GM23338 (cell line): ENCODE measurements around the gene FIGNL1. TPM values are rescaled to one million over a fixed set of nuclear protein-coding genes. Genes with fewer than 3 reads are reported as not detected.

Experiments
- ATAC-seq: fragments of 200-7000 bp; cut with Tn5 transposase; 3 replicates; pipeline ENCODE4 v1.9.1; 2020
- DNase-seq: peaks from one replicate; pipeline ENCODE4 v3.0.0-alpha.2; 2015; ENCODE audit warnings: low spot score
- H2AFZ ChIP-seq: fragments of 200-600 bp; sonication (generic); 2 replicates; pipeline ENCODE4 v1.8.0; 2016; ENCODE audit warnings: antibody characterized with exemption, mild to moderate bottlenecking, moderate library complexity
- H3F3A ChIP-seq: fragments of 200-600 bp; sonication (generic); replicated peaks from 2 replicates; pipeline ENCODE4 v1.8.0; 2017; ENCODE audit warnings: antibody characterized with exemption, mixed run types, low read depth
- H3K27ac ChIP-seq: fragments of 200-600 bp; sonication (generic); 2 replicates; pipeline ENCODE4 v1.6.1; 2016; ENCODE audit warnings: low read depth
- H3K27me3 ChIP-seq: fragments of 200-600 bp; sonication (generic); 2 replicates; pipeline ENCODE4 v1.8.0; 2016; ENCODE audit warnings: mild to moderate bottlenecking, mixed run types, moderate library complexity; ENCODE audit not compliant: insufficient read depth
- H3K36me3 ChIP-seq: fragments of 200-600 bp; sonication (generic); 2 replicates; pipeline ENCODE4 v1.8.0; 2016; ENCODE audit warnings: mild to moderate bottlenecking; ENCODE audit not compliant: insufficient read depth
- H3K4me1 ChIP-seq: fragments of 200-600 bp; sonication (generic); 2 replicates; pipeline ENCODE4 v1.8.0; 2016; ENCODE audit warnings: mild to moderate bottlenecking, moderate library complexity; ENCODE audit not compliant: insufficient read depth
- H3K4me2 ChIP-seq: fragments of 200-600 bp; sonication (generic); 2 replicates; pipeline ENCODE4 v1.7.1; 2017; ENCODE audit warnings: mixed run types
- H3K4me3 ChIP-seq: fragments of 200-600 bp; sonication (generic); 2 replicates; pipeline ENCODE4 v1.6.1; 2016; ENCODE audit warnings: mixed run types
- H3K79me2 ChIP-seq: fragments of 200-600 bp; sonication (generic); replicated peaks from 2 replicates; pipeline ENCODE4 v1.8.0; 2017; ENCODE audit warnings: mild to moderate bottlenecking; ENCODE audit not compliant: insufficient read depth
- H3K9me2 ChIP-seq: fragments of 200-600 bp; sonication (generic); 2 replicates; pipeline ENCODE4 v1.8.0; 2017; ENCODE audit not compliant: insufficient read depth
- H4K20me1 ChIP-seq: fragments of 200-600 bp; sonication (generic); replicated peaks from 2 replicates; pipeline ENCODE4 v1.8.0; 2017; ENCODE audit warnings: mild to moderate bottlenecking; ENCODE audit not compliant: insufficient read depth
- H3K27ac Mint-ChIP-seq: 2 replicates; pipeline ENCODE4 v1.8.0; 2020; ENCODE audit warnings: inconsistent platforms, mild to moderate bottlenecking, moderate library complexity, mixed read lengths
- H3K27me3 Mint-ChIP-seq: 3 replicates; pipeline ENCODE4 v1.8.0; 2022; ENCODE audit warnings: low read depth, mild to moderate bottlenecking, moderate library complexity, mixed read lengths, inconsistent platforms; ENCODE audit not compliant: insufficient read depth, poor library complexity
- H3K36me3 Mint-ChIP-seq: 3 replicates; pipeline ENCODE4 v1.8.0; 2021; ENCODE audit warnings: low read depth, mild to moderate bottlenecking, inconsistent platforms, moderate library complexity, mixed read lengths
- H3K4me1 Mint-ChIP-seq: 3 replicates; pipeline ENCODE4 v1.8.0; 2020; ENCODE audit warnings: mild to moderate bottlenecking, inconsistent platforms, mixed read lengths
- H3K4me3 Mint-ChIP-seq: 3 replicates; pipeline ENCODE4 v1.8.0; 2021; ENCODE audit warnings: moderate library complexity, mild to moderate bottlenecking, inconsistent platforms, mixed read lengths
- H3K9me3 Mint-ChIP-seq: 3 replicates; pipeline ENCODE4 v1.8.0; 2020; ENCODE audit warnings: moderate library complexity, mild to moderate bottlenecking, inconsistent platforms, mixed read lengths
- EZH2 ChIP-seq: fragments of 200-600 bp; sonication (generic); IDR thresholded peaks from one replicate; pipeline ENCODE4 v1.8.0; 2017; ENCODE audit warnings: antibody characterized with exemption, mild to moderate bottlenecking, low read depth; ENCODE audit not compliant: unreplicated experiment
- EZH2phosphoT487 ChIP-seq: fragments of 200-600 bp; sonication (generic); IDR thresholded peaks from one replicate; pipeline ENCODE4 v1.8.1; 2018; ENCODE audit warnings: antibody characterized with exemption; ENCODE audit not compliant: unreplicated experiment
- JUNB ChIP-seq: IDR thresholded peaks from one replicate; pipeline ENCODE4 v1.6.1; 2016; ENCODE audit warnings: antibody characterized with exemption; ENCODE audit not compliant: unreplicated experiment
- NANOG ChIP-seq: IDR thresholded peaks from 2 replicates; pipeline ENCODE4 v1.6.1; 2016; ENCODE audit warnings: antibody characterized with exemption, borderline replicate concordance
- POLR2AphosphoS5 ChIP-seq: IDR thresholded peaks from 2 replicates; pipeline ENCODE4 v1.6.1; 2016; ENCODE audit warnings: antibody characterized with exemption, low read depth
- ZNF114 ChIP-seq: fragments of 250-450 bp; sonication (Bioruptor Pico); IDR thresholded peaks from 2 replicates; pipeline ENCODE4 v1.5.0; 2020; ENCODE audit warnings: mild to moderate bottlenecking, moderate library complexity
- ZNF331 ChIP-seq: fragments of 250-450 bp; sonication (Bioruptor Pico); IDR thresholded peaks from 2 replicates; pipeline ENCODE4 v1.5.0; 2020; ENCODE audit warnings: low read depth, mild to moderate bottlenecking, moderate library complexity
- polyA plus RNA-seq: library from polyadenylated mRNA; unstranded; fragments of >200 nt; fragmentation: Nextera tagmentation; extraction: Ambion mirVana; gene quantifications from 2 replicates; pipeline ENCODE4 v1.2.1, GENCODE V29; 2016
- total RNA-seq: library from RNA; depleted of rRNA; stranded (reverse); fragments of >200 nt; shearing (Covaris generic); gene quantifications from 2 replicates; pipeline ENCODE4 v1.2.3, GENCODE V29; 2014
- TF ChIP-seq, protein P1 (sequence below), 2 experiments: fragments of 200-600 bp in 1 of 2; sonication (generic) in 1 of 2; conservative IDR thresholded peaks; 2 replicates each; pipeline versions ENCODE4 v1.5.1 to v1.6.1; 2016 to 2017; ENCODE audit warnings: antibody characterized with exemption in 2 of 2, low read depth in 2 of 2, mild to moderate bottlenecking in 2 of 2, moderate library complexity in 1 of 2
- TF ChIP-seq, protein P2 (sequence below): IDR thresholded peaks from one replicate; pipeline ENCODE4 v1.6.1; 2018; ENCODE audit warnings: antibody characterized with exemption; ENCODE audit not compliant: unreplicated experiment
- TF ChIP-seq, protein P3 (sequence below): IDR thresholded peaks from 2 replicates; pipeline ENCODE4 v1.6.1; 2016; ENCODE audit warnings: antibody characterized with exemption

Gene FIGNL1
- total and polyA plus RNA-seq, 2 experiments from 2014 or later = 6.6 to 24.9 TPM

DNA sequence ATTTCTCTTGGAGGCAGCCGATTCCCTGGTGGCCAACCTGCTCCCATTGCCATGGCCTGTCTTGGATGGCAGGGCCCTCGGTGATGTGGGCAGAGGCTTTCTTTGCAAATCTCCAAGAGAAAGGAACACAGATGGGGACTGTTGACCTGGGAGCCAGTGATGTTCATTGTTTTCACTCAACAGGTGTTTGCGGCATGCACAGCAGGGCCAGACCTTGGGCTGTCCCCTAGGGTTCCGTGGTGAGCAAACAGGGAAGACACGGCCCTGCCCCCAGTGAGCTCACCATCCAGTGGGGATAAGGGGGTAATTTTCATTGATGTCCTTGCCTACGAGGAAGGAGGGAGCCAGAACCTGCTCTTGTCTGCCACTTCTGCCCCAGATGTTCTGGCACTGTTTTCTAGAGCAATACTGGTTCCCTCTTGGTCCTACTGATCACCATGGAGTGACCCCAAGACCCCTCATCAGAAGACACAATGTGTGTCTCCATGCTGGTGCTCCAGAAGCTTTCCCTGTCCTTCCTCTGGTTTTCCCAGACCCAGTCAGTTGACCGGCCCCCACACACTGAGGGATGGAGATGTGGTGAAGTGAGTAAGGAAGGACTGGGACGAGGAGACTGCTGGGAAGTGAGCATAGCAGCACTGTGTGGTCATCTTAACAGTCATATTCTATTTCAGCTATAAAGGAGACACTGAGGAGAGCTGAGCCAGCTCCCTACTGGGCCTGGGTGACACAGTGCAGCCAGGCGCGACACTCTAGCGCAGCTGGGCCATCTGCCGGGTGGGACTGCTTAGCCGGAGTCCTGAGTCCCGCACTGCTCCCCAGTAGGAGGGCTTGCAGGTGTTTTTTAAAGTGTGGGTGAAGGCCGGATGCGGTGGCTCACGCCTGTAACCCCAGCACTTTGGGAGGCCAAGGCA, 20.4 kb upstream of the FIGNL1 start:
- no peak overlapping the region for H3K4me3 ChIP-seq
- no peaks in the 10 kb centered on the region for H3K36me3 ChIP-seq
- no peaks in the 10 kb centered on the region for H3F3A ChIP-seq
- Mint-ChIP-seq H3K4me3 (no peak overlapping the region), H3K27me3 (peaks cover 17% of the 10 kb centered on the region), H3K9me3 (no peaks in the 10 kb centered on the region; the same call in 2 of the 3 replicates), H3K27ac (no peak overlapping the region), H3K4me1 (peaks cover 8% of the 10 kb centered on the region), H3K36me3 (no peaks in the 10 kb centered on the region)
- H2AFZ ChIP-seq = no peak overlapping the region
- H3K27ac ChIP-seq = no peak overlapping the region
- no peaks in the 10 kb centered on the region for H3K4me1 ChIP-seq
- ATAC-seq (no peak), DNase-seq (no peak)
- no peak overlapping the region for H3K4me2 ChIP-seq
- H3K79me2 ChIP-seq = no peaks in the 10 kb centered on the region
- H4K20me1 ChIP-seq = no peaks in the 10 kb centered on the region
- TF ChIP-seq NANOG (no peak), POLR2AphosphoS5 (no peak), JUNB (no peak), ZNF331 (CRISPR knock-in tag) (no peak), EZH2phosphoT487 (no peak), ZNF114 (CRISPR knock-in tag) (no peak), EZH2 (no peak)
- TF ChIP-seq, protein P1, sequence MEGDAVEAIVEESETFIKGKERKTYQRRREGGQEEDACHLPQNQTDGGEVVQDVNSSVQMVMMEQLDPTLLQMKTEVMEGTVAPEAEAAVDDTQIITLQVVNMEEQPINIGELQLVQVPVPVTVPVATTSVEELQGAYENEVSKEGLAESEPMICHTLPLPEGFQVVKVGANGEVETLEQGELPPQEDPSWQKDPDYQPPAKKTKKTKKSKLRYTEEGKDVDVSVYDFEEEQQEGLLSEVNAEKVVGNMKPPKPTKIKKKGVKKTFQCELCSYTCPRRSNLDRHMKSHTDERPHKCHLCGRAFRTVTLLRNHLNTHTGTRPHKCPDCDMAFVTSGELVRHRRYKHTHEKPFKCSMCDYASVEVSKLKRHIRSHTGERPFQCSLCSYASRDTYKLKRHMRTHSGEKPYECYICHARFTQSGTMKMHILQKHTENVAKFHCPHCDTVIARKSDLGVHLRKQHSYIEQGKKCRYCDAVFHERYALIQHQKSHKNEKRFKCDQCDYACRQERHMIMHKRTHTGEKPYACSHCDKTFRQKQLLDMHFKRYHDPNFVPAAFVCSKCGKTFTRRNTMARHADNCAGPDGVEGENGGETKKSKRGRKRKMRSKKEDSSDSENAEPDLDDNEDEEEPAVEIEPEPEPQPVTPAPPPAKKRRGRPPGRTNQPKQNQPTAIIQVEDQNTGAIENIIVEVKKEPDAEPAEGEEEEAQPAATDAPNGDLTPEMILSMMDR (conservative IDR thresholded peaks at IDR 0.05; ENCODE audit: low read depth in 2 of 2) = no peak
- TF ChIP-seq, protein P2, sequence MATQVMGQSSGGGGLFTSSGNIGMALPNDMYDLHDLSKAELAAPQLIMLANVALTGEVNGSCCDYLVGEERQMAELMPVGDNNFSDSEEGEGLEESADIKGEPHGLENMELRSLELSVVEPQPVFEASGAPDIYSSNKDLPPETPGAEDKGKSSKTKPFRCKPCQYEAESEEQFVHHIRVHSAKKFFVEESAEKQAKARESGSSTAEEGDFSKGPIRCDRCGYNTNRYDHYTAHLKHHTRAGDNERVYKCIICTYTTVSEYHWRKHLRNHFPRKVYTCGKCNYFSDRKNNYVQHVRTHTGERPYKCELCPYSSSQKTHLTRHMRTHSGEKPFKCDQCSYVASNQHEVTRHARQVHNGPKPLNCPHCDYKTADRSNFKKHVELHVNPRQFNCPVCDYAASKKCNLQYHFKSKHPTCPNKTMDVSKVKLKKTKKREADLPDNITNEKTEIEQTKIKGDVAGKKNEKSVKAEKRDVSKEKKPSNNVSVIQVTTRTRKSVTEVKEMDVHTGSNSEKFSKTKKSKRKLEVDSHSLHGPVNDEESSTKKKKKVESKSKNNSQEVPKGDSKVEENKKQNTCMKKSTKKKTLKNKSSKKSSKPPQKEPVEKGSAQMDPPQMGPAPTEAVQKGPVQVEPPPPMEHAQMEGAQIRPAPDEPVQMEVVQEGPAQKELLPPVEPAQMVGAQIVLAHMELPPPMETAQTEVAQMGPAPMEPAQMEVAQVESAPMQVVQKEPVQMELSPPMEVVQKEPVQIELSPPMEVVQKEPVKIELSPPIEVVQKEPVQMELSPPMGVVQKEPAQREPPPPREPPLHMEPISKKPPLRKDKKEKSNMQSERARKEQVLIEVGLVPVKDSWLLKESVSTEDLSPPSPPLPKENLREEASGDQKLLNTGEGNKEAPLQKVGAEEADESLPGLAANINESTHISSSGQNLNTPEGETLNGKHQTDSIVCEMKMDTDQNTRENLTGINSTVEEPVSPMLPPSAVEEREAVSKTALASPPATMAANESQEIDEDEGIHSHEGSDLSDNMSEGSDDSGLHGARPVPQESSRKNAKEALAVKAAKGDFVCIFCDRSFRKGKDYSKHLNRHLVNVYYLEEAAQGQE = no peak
- TF ChIP-seq, protein P3, sequence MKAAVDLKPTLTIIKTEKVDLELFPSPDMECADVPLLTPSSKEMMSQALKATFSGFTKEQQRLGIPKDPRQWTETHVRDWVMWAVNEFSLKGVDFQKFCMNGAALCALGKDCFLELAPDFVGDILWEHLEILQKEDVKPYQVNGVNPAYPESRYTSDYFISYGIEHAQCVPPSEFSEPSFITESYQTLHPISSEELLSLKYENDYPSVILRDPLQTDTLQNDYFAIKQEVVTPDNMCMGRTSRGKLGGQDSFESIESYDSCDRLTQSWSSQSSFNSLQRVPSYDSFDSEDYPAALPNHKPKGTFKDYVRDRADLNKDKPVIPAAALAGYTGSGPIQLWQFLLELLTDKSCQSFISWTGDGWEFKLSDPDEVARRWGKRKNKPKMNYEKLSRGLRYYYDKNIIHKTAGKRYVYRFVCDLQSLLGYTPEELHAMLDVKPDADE = no peak
- no peaks in the 10 kb centered on the region for H3K9me2 ChIP-seq
- H3K27me3 ChIP-seq = peaks cover 6% of the 10 kb centered on the region; the same call in 1 of the 2 replicates
